AG10803 (cell line): ENCODE data around the gene KCNH1.

Source experiments
- DNase-seq: peaks from one replicate; pipeline ENCODE4 v3.0.0; 2010; ENCODE audit warnings: low read depth
- H3K4me3 ChIP-seq: 2 replicates; pipeline ENCODE4 v1.5.1; 2011; ENCODE audit warnings: mild to moderate bottlenecking, low read length, control low read depth
- TF ChIP-seq, protein P1 (sequence below): conservative IDR thresholded peaks from 2 replicates; pipeline ENCODE4 v1.5.1; 2011; ENCODE audit warnings: mild to moderate bottlenecking, low read length, control low read depth, inconsistent platforms

Gene KCNH1

DNA sequence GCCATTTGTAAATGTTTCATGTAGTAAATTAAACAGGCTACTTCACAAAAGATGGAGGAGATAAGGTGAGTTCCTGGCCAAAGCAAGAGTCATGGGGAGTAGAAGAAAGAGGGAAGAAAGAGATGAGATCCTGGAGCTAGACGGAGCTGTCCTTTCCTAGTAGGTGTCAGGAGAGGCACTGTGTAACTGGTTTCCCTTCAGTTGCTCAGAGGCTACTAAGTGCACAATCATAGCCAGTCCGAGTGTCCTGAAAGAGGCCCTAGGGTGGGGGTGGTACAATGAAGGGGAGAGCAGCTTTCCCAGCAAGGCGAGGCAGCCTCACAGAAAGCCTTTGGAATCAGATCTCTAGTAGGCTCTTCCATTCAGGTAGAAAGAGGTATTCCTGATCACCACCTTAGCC is 390.9 kb downstream of the KCNH1 start:
- DNase-seq = no peak
- TF ChIP-seq, protein P1, sequence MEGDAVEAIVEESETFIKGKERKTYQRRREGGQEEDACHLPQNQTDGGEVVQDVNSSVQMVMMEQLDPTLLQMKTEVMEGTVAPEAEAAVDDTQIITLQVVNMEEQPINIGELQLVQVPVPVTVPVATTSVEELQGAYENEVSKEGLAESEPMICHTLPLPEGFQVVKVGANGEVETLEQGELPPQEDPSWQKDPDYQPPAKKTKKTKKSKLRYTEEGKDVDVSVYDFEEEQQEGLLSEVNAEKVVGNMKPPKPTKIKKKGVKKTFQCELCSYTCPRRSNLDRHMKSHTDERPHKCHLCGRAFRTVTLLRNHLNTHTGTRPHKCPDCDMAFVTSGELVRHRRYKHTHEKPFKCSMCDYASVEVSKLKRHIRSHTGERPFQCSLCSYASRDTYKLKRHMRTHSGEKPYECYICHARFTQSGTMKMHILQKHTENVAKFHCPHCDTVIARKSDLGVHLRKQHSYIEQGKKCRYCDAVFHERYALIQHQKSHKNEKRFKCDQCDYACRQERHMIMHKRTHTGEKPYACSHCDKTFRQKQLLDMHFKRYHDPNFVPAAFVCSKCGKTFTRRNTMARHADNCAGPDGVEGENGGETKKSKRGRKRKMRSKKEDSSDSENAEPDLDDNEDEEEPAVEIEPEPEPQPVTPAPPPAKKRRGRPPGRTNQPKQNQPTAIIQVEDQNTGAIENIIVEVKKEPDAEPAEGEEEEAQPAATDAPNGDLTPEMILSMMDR = no peak
- no peak overlapping the region for H3K4me3 ChIP-seq

DNA sequence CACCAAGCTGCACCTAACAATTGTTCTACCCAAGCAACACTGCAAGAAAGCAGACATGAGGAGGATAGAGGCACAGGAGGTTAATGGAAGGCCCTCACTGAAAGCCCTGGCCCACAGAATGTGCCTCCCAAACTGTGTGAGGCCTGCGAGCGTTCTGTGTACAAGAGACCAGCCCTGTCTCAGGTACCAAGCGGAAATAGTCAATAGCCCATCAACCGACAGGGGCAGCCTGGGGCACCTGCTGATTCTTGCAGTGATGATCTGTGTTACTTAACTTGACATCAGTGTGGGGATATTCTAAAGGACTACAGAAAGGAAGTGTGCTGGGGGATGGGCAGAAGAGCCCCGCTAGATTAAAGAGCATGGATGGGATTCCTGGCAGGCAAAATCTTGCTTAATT is 392.4 kb downstream of the KCNH1 start:
- DNase-seq = no peak
- no peak overlapping the region for H3K4me3 ChIP-seq
- TF ChIP-seq, protein P1 = no peak

DNA sequence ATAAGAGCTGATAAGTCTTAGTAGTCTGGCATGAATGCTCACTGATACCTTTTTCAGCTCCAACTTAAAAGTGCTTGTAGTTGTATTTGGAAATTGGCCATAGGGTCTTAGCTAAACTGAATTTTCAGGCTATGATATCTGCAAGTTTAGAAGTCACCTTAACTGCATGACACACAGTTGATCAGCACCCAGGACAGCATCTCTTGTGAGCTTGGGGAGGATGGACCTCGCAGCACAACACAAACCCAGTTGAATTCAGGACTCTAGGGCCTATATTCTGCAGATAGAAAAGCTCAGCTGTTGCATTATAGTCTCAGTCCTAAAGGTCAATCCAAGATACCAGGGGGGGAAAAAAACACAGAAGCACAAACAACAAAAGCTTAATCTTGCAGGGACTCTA is 394.3 kb downstream of the KCNH1 start:
- no peak overlapping the region for H3K4me3 ChIP-seq
- DNase-seq = no peak
- TF ChIP-seq, protein P1 = no peak

DNA sequence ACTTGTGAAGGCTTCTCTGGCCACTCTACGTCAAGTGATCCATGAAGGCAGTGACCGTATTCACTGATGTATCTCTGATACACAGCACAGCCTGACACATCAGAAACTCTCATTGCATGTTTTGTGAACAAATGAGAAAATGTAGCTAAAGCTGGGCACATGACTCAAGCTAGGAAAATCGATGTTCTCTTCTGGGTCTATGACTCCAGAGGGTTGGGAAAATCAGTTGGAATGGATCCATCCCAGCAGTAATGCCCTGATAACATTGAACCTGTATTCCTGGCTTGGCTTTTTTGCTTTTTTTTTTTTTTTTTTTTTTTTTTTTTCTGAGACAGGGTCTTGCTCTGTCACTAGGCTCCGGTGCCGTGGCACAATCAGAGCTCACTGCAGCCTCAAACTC is 395.7 kb downstream of the KCNH1 start:
- DNase-seq = no peak
- TF ChIP-seq, protein P1 = no peak
- H3K4me3 ChIP-seq = no peak overlapping the region

DNA sequence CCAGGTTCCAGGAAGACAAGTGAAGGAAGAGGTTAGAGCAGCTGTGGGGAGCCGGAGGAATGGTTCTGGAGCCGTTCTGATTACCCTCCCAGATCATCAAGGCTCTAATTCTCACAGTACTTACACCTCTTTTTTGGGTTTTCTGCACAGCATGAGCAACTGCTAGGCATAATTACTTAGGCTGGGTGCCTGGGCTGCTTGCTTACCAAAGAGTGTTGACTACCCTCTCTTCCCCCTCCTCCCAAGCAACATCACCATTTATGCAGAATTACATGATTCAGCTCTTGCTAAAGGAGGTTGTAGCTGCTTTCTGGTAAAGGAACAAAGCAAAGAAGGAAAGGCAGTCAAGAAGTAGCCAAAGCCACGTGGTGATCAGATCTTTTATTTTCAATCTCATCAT is 397.2 kb downstream of the KCNH1 start:
- TF ChIP-seq, protein P1 = no peak
- DNase-seq = no peak

DNA sequence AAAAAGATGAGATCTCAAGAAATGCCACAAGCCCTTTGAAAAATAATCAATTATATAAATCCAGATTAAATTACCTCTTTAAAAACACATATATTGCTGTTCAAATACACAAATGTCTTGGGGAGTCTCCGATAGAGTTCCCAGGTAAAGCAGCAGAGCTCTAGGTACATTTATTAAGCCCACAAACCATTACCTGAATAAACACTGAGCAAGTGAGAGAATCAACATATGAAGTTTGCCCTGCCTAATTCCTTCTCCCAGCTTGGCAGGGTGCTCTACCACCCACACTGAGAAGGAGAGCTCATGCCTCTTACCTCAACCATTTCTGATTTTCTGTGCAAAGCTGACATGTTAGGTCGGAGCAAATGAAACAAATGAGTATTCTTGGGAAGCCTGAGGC is 402.4 kb downstream of the KCNH1 start:
- H3K4me3 ChIP-seq = no peak overlapping the region
- TF ChIP-seq, protein P1 = no peak

More for the DNA sequence above, 397.2 kb downstream of the KCNH1 start:
- H3K4me3 ChIP-seq = no peak overlapping the region

DNA sequence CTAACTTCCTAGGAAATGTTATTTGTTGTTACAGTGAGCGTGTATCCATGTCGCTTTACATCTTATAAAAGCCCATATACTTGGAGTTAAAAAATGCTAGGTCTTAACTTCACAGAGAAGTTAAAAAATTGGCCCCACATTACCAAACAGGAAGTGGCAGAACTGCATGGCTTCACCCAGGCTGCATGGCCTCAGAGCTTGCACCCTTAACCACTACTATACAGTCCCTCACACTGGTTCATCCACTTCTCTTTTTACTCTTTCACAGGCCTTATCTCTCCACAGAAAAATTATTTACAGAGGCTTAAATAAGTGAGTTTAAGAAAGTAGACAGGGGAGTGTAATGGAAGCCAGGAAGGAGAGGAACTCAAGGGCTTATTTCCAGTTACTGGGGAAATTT is 402.8 kb downstream of the KCNH1 start:
- no peak for DNase-seq
- TF ChIP-seq, protein P1 = no peak
- no peak overlapping the region for H3K4me3 ChIP-seq

More for the DNA sequence above, 402.4 kb downstream of the KCNH1 start:
- DNase-seq = no peak
